Stimulated activated CD8-positive, alpha-beta memory T cell treated with anti-CD3 and anti-CD28 coated beads, Interleukin-15, amount 100 ng/mL, for 4 hours (primary cell): Measurements from ENCODE around the gene TMPRSS3.

Experiments used
- DNase-seq, 2 donors: peaks; one replicate each; pipeline ENCODE4 v3.0.0-alpha.2; 2020; ENCODE audit warnings: low read depth in 2 of 2

TMPRSS3 gene

DNA sequence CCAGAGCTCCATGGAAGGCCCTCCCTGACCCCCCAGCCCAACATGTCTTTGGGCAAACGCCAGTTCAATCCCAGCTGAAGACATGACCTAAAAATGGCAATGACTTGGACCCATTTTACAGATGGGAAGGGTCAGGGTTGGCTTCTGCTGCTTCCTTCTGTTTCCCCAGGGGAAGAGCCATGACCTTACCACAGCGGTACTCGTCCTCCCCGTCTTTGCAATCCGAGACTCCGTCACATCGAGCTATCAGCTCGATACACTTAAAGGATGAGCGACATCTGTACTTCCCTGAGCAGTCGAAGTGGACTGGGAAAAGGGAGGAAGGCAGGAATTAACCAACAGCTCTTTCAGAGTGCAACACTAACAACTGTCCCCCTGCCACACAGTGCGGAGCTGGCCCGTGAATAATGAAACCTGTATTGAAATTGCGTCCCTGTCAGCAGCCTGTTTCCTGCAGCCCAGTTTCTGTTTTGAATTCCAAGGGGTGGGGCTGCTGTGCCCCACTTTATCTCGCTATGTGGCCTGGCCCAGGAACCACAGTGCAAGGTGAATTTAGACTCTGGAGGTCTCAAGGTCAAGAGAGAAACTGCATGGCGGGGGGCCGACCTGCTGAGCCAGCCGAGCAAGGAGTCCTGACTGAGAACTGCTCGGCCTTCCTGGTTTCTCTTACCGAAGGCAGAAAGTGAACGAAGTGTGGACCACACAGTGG lies 7.0 kb downstream of the TMPRSS3 start:
- no peak for DNase-seq

DNA sequence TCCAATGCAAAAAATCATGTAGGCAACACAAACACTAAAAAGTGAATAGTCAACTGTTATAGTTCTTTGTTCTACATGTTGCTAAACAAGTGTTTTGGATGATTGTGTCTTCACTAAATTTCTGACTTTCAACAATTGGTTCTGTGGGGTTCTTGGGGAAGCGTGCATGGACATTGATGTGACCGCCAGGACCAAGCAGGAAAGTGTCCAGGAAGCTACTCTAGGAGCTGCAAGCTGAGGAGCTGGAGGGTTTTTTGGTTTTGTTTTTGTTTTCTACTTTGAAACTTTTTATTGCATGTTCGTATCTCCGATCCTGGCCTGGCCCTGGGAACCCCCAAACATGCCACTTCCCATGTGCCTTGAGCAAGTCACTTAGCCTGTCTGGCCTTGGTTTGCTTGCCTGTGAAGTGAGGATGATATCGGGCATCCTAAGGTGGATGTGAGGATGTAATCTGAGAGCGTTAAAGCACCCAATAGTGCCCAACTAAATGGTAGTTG lies 8.0 kb downstream of the TMPRSS3 start:
- DNase-seq, result no peak

DNA sequence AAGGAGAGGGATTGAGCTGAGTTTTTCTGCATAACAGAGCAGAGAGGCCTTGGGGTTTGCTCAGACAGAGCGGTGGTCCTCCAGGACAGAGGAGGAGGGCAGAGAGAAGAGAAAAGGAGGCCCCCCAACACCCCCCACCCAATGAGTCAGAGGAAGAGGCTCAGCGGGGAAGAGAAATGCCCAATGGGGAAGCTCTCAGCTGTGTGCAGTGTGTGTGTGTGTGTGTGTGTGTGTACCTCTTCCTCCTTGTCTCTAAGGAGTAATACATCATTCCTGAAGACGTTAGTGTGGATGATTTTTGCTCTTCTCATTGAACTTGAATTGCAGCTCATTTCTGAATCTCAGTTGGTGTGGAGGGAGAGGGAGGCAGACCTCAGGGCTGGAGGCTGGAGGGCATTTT lies 8.7 kb downstream of the TMPRSS3 start:
- no peak for DNase-seq

DNA sequence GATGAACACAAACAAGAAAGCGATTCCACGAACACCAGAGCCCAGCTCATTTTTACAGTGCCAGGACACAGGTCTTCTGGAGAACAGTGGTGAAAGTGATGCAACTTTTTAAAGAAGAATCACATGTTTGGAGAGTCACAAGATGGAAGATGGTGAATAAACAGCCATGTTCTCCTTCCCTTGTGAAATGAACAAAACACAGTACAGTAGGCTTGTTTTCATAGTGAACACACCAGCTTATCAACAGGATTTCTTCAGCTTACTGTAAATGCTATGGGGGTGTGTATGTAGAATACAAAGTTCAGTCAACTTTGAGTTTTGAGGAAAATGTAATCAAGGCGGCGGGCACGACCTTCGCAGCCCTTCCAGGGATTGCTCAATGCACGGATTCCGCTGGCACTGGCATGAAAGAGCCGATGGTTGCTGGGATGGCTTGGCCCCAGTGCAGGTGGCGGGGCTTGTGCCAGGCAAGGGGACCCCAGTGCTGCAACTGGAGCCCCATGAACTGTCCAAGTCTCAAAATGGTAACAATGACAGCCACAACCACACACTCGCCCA lies 9.7 kb downstream of the TMPRSS3 start:
- no peak for DNase-seq

DNA sequence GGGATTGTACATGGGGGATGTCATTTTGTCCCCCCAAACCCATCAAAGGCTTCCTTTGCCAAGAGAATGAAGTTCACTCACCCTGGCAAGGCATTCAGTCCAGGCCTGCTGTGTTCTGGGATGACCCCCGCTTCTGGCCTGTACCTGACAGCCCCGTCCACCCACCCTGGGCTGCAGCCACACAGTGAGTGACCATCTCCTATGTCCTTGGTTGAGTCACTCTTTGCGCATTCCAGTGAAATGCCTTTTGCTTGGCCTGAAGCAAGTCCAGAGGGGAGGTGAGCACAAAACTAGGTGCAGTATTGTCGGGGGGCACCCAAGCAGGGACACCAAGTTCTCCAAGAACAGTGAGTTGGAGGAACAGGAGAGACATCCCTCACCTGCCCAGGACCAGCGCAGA lies 10.2 kb downstream of the TMPRSS3 start:
- DNase-seq, result no peak

DNA sequence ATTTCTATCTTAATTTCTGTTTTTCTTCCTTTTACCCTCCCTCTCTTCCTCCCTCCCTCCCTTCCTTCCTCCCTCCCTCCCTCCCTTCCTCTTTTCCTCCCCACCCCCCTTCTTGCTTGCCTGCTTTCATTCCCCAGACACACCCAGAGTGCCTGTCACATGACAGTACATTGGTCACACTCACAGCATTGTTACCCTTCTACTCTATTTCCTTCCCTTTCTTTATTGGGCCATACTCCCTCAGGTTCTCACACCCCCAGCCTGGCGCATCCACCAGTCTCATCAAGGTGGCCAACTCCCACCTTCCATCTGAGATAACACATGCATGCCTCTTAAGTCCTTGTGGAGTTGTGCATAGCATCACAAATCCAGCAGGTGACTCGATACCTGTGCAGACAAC lies 10.9 kb downstream of the TMPRSS3 start:
- DNase-seq, result no peak

DNA sequence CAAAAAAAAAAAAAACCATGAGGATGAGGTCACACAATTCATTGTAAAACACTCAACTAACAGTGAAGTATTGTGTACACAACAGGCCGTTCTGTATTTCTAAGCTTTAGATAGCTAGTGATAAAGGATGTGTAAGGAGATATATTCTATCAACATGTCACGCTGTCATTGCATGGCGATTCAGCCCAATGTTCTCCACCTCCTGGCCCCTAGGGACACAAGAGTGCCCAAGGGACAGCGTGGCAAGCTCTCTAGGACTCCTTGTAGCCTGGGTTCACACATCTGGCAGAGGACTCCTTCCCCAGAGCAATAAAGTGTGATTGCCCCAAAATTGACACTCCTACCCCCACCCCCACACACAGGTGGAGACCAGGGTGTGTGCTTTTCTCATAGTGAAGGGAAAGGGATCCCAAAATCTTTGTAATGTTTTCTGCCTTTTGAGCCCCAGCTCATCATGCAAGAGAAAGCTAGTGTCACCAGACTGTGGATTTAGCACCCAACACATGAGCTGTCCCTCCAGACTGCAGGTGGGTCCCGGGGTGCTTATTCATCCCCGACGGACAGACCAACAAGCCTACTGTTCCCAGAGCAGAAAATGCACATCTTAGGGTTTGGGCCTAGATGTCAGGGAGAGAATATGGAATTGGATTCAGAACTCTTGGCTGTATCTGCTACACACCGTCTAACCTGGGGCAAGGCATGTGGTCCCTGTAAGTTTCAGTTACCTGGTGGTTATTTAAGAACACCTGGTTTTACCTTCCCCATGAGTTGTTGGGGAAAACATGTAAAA lies 11.5 kb downstream of the TMPRSS3 start:
- DNase-seq, result no peak

DNA sequence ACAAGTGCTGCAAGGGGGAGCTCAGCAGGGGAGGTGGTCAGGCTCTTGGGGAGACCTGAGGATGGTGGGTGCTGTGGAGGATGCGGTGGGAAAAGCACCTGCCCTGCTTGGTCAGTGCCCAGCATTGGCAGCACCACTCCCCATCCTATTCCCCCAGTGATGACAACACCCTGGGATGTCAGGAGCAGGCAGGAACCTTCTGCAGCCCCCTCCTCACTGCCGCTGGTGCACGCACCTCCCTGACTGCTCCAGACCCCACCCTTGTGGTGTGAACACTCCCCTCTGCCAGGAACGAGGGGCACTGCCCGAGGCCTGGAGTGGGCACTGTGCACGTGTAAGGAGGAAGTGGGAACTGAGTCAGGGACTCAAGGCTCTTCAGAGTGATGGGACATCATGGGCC lies 12.5 kb downstream of the TMPRSS3 start:
- DNase-seq, result no peak

DNA sequence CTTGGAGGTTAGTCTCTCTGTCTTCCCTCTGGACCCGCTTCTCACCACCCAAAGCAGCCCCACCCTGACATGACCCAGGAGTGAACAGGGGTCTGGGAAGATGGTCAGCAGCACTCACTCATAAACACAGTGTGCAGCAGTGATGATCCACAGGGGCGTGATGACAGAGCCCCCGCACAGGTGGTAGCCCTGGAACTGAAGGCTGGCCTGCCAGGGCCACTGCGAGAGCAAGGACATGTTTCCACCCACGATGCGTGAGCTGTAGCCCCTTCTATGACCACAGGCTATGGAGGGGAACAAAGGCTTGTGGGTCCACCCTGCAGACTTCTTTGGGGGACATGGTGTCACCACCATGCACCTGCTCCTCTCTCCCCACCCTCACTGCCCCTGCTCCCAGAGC lies 12.9 kb downstream of the TMPRSS3 start:
- DNase-seq, result no peak

DNA sequence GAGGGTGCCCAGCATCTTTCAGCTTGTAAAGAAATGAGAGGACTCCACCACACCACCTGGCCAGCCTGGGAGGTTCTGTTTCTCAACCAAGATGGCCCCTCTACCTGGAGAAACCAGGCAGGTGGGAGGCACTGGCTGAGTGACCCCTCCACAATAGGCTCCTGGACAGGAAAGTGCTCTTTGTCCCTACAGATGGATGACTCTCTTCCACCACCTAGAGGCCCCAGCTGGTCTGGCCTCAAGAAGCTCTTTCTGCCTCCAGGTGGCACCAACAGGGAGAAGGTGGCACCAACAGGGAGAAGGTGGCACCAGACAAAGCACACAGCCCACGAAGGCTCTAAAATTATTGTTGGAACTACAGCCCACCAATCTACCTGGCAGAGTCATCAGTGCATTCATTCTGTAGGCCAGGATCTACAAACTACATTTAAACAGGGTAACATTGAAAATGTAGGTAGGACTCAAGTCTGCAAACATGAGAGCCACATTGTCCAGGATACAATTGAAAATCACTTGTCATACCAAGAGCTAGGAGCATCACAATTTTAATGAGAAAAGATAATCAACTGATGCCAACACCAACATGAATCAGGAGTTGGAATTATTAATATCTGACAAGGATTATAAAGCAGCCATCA lies 14.4 kb downstream of the TMPRSS3 start:
- DNase-seq, result no peak

DNA sequence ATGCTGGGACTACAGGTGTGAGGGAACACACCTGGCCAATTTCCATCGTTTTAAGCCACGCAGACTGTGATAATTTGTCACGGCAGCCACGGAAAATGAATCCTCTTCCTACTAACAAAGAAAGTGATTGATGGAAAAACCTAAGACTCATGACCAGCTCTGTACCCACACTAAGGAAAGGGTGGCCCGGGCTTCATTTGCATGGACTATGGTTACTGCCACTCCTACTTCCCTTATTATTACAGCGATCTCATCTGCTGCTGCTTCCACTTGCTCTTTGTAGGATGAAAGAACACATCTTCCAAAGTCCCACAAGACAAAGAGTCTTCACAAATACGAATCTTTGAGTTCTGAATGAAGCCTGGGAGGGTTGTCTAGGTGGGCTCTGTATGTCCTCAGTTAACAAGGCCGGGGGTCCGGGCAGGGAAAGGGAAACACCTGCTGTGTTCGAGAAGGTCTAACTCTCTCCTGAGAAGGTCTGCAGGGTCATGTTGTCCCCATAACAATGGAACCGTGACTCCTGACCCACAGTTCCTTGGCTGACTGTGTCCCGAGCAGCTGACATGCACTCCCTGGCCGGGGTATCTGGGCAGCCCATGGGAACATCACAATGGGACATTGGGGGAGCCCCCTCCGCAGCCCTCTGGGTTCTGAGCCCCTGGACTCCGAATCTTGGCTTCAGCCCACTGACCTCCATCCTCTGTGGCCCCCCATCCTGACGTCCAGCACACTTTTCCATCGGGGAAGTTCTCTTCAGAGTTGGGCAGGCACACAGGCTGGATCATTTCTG lies 16.2 kb downstream of the TMPRSS3 start:
- no peak for DNase-seq

DNA sequence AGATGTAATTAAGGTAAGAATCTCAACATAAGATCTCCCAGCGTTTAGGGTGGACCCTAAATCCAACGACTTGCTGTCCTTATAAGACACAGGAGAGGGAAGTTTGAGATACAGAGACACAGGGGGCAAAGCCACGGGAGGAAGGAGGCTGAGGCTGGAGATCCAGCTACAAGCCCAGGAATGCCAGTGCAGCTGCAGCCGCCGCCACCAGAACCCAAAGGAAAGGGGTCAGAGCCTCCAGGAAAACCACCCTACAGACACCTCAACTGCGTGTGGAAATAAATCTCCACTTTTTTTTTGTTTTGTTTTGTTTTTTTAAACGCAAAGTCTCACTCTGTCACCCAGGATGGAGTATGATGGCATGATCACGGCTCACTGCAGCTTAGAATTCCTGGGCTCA lies 17.4 kb downstream of the TMPRSS3 start:
- no peak for DNase-seq

DNA sequence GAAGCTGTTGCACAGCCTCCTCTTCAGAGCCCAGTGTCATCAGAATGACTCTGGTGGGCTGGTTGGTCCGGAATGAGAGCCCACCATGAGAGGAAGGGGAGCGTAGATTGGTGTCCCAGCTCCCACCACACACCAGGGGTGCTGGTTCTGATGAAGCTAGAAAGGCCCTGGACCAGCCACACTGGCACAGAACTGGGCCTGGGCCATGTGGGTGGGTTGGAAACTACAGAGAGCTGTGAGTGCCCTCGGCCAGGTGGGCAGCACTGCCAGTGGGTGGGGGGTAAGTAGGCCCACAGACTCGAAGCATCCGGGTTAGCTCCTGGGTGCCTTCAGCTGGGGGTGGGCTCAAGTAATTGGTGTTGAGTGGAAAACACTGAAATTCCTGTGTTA lies 17.9 kb downstream of the TMPRSS3 start:
- no peak for DNase-seq

DNA sequence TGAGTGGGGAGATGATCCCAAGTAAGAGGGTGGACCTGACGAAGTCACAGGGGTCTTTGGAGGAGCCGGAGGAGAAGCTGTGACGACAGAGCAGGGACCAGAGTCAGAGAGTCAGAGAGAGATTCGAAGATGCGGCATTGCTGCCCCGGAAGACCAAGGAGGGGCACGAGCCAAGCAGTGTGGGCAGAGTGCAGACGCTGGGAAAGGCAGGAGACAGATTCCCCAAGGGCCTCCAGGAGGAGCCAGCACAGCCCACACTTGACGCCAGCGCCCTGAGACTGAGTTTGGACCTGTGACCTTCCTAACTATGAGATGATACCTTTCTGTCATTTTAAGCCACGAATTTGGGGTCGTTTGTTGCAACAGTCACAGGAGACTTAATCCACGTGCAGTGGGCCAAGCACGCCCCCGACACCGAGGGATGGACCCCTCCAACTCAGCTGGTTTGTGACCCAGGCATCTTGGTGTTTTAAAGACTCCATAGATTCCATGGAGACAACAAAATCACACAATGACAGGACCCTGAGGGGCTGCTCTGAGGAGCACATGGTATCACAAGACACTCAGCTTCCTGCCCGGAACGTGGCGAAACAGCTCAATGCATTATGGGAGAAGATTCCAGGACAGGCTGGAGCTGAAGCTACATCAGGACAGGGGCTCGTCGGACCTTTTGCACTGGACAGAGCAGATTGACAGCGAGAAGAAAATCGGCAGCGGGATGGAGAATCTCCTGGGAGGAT lies 18.5 kb downstream of the TMPRSS3 start:
- DNase-seq, result no peak

DNA sequence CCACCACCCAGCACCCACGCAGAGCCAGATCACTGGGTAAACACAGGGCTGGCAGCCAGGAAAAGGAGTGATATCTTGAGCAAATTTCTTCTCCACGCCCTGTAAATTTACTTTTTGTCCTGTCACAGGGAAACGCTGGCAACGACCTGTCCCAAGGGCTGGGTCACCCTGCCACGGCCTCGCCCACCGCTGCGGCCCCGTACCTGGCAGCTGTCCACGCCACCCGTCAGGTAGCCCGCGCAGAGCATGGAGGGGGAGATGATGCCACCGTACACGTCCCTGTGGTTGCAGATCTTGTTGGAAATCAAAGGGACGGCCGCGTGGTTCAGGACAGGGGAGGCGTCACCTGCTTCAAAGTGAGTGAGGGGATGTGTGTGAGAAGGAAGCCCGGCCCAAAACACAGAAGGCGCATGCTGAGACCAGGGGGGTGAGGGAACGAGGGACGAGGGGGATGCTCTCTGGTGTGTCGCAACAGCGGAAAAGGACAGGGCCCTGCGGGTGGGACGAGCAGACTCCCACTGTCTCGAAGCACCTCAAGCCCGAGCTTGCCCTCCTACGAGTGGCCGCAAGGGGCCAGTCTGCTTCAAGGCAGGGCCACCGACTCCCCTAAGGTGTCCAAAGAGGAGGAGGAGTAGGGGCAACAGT lies 19.4 kb downstream of the TMPRSS3 start:
- no peak for DNase-seq

DNA sequence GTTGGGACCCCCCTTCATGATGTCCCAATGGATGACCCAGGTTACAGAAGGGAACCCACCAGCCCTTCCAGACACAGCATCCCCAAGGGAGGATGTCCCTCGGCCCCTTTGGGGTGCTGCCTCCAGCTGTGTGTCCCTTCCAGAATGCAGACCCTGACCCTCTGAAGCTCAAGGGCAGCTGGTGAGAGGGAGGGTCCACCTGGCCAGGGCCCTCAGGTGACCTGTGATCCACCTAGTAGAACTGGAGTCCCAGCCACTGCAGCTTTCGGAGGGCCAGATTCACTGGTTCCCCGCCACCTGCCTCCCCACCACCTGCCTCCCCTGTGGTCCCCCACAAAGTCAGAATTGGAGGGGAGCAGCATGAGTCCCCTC lies 19.9 kb downstream of the TMPRSS3 start:
- DNase-seq, result no peak

DNA sequence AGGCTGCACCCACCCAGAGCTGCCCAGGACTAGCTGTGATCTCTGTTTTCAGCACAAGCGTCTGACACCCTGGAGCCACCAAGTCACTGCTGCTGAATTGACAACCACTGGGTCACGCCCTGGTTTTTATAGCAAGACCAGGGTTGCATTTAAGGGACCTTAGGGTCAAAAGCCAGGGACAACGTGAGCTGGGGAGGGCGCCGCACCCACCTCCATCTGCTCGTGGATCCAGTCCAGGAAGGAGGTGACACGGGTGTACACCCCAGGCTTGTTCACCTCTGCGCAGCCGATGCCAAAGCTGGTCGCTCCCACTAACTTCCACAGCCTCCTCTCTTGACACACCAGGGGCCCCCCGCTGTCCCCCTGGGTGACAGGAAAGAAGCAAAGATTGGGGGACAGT lies 20.3 kb downstream of the TMPRSS3 start:
- DNase-seq, result no peak

DNA sequence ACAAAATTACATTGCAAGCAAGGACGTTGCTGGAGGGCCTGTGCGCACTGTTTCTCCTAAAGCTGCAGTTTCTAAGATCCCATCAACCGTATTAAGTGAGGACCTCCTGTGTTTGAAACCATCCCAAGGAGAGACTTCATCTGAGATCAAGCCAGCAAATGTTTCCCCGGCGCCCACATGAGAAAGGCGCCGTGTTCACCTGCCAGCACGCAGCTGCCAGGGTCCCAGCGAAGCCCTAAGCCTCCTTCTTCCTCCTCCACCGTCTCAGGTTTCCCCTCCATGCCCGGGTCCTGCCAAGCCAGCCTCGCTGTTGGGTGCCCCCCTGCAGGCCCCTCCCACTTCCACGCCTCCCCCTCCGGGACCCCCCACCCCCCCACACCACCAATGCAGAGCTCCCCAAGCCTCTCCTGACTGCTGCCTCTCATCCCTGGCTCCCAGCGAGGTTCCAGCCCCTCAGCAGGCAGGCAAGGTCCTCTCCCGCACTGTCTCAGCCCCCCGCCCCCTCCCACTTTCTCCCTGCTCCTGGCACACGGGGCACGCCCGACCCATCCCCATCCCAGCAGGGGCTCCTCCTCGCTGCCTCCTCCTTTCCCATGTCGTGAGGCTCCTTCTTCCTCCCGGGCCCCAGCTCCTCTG lies 20.9 kb downstream of the TMPRSS3 start:
- DNase-seq, result no peak

DNA sequence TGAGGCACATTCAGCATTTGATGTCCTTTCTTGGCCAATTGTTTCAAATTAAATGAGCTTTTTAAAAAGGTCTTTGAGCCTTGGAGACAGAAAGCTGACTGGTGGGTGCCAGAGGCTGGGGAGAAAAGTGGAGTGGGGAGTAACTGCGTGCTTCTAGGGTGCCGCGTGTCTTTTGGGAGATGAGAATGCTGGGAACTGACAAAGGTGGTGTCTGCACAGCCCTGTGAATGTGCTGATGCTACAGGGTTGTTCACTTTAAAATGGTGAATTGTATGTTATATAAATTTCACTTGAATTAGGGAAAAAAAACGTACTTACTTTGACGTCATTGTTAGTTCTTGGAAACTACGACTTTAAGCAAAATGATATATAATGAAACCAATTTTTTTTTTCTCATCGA lies 21.4 kb downstream of the TMPRSS3 start:
- DNase-seq, result no peak

DNA sequence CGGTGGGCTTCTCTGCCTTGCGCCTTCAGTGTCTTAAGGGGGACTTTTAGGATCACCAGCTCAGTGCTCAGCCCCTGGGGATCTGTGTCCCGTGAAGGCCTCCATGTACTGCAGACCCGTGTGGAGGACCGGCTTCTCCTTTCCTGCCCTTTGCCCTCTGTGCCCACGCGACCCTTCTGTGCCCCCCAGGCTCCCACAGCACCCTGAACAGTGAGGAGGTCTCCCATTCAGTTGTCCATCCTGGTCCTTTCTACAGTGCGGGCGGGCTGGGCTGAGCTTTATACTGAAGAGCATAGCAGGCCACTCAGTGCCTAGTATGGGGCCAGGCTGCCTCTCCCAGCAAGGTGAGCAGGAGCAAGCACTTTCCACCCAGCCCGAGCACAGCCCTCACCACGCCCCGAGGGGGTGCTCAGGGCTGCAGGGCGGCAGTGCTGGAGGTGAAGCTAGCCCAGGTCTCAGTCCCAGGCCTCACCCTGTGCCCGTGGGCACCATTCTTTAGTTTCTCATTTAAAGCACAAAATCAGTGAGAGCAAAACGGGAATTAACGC lies 21.9 kb downstream of the TMPRSS3 start:
- no peak for DNase-seq
